Calu3 (cell line): ENCODE data around the gene SMIM43. TPM values are rescaled to one million over a fixed set of nuclear protein-coding genes. Genes with fewer than 3 reads are reported as not detected.

Source experiments
- BruUV-seq: library from RNA; stranded (reverse); fragments of 400-500 nt; replicated peaks from 2 replicates; lab custom pipeline; 2021; lab: Mats Ljungman, UMichigan
- CTCF ChIA-PET: fragments of 300-600 bp; sonication (Branson Sonifier 250); formaldehyde crosslinking; loops from one replicate; lab custom pipeline; 2022; ENCODE audit warnings: antibody characterized with exemption; lab: Charles Lee
- DNase-seq: peaks from one replicate; pipeline ENCODE4 v3.0.0; 2022
- H3K27ac Mint-ChIP-seq: one replicate; pipeline ENCODE4 v1.8.0; 2022; ENCODE audit warnings: mixed read lengths; ENCODE audit not compliant: unreplicated experiment
- H3K27me3 Mint-ChIP-seq: one replicate; pipeline ENCODE4 v1.8.0; 2022; ENCODE audit warnings: mixed read lengths; ENCODE audit not compliant: unreplicated experiment
- H3K36me3 Mint-ChIP-seq: one replicate; pipeline ENCODE4 v1.8.0; 2022; ENCODE audit warnings: mild to moderate bottlenecking, moderate library complexity, mixed read lengths; ENCODE audit not compliant: insufficient read depth, unreplicated experiment
- H3K4me1 Mint-ChIP-seq: one replicate; pipeline ENCODE4 v1.8.0; 2022; ENCODE audit warnings: mild to moderate bottlenecking, low read depth, mixed read lengths; ENCODE audit not compliant: unreplicated experiment
- H3K4me3 Mint-ChIP-seq: one replicate; pipeline ENCODE4 v1.8.0; 2022; ENCODE audit warnings: mild to moderate bottlenecking, low read depth, moderate library complexity, mixed read lengths; ENCODE audit not compliant: unreplicated experiment
- H3K9me3 Mint-ChIP-seq: one replicate; pipeline ENCODE4 v1.8.0; 2022; ENCODE audit warnings: low read depth, mixed read lengths; ENCODE audit not compliant: unreplicated experiment
- CTCF ChIP-seq: fragments of 200-600 bp; IDR thresholded peaks from one replicate; pipeline ENCODE4 v1.8.0; 2022; ENCODE audit warnings: antibody characterized with exemption; ENCODE audit not compliant: unreplicated experiment
- intact Hi-C: fragments of 100-400 bp; cut with micrococcal nuclease; formaldehyde crosslinking; loops from one replicate; pipeline ENCODE4 v1.10.0; 2022; ENCODE audit not compliant: unreplicated experiment
- total RNA-seq: library from RNA; stranded (reverse); gene quantifications from 2 replicates; pipeline ENCODE4 v1.2.3, GENCODE V29; 2022

Gene SMIM43
- total RNA-seq, 1 experiment from 2014 or later, result not detected

- no peaks in the 10 kb centered on the region for H3K36me3 Mint-ChIP-seq
- H3K9me3 Mint-ChIP-seq, result no peaks in the 10 kb centered on the region
- CTCF ChIA-PET, result interaction anchor here (0.6 to 1.1 kb wide), 2 partner anchors 88 to 587 kb away, joined by 3 to 4 read pairs; no protein-coding TSS in a partner anchor
- no TSS peak for BruUV-seq
- intact Hi-C loops, result no loop called here
- H3K4me3 Mint-ChIP-seq, result no peak overlapping the region
- no peak for TF ChIP-seq CTCF
- no peaks in the 10 kb centered on the region for H3K27me3 Mint-ChIP-seq
- peaks cover 20% of the 10 kb centered on the region for H3K4me1 Mint-ChIP-seq
- no peak overlapping the region for H3K27ac Mint-ChIP-seq
- DNase-seq, result no peak
Measured at GRCh38 chr4:121784401-121784800, 19.4 kb upstream of the SMIM43 start.

GRCh38 chr4:121783210-121783609 is 18.2 kb upstream of the SMIM43 start:
- DNase-seq, result no peak
- intact Hi-C loops, result no loop called here
- no peaks in the 10 kb centered on the region for H3K9me3 Mint-ChIP-seq
- no peak for TF ChIP-seq CTCF
- no peaks in the 10 kb centered on the region for H3K36me3 Mint-ChIP-seq
- no peak overlapping the region for H3K4me3 Mint-ChIP-seq
- H3K27me3 Mint-ChIP-seq, result no peaks in the 10 kb centered on the region
- BruUV-seq, result no TSS peak
- peaks cover 16% of the 10 kb centered on the region for H3K4me1 Mint-ChIP-seq
- CTCF ChIA-PET, result no interaction called here
- H3K27ac Mint-ChIP-seq, result no peak overlapping the region

- intact Hi-C loops, result no loop called here
- CTCF ChIA-PET, result no interaction called here
- no peak for DNase-seq
- Mint-ChIP-seq H3K4me1 (no peaks in the 10 kb centered on the region), H3K27ac (no peak overlapping the region), H3K4me3 (no peak overlapping the region), H3K36me3 (no peaks in the 10 kb centered on the region), H3K27me3 (no peaks in the 10 kb centered on the region), H3K9me3 (no peaks in the 10 kb centered on the region)
- BruUV-seq, result no TSS peak
- no peak for TF ChIP-seq CTCF
Measured at GRCh38 chr4:121778991-121779628, 14.1 kb upstream of the SMIM43 start.

GRCh38 chr4:121777625-121778024 is 12.7 kb upstream of the SMIM43 start:
- Mint-ChIP-seq H3K27me3 (no peaks in the 10 kb centered on the region), H3K36me3 (no peaks in the 10 kb centered on the region), H3K4me3 (no peak overlapping the region), H3K9me3 (no peaks in the 10 kb centered on the region), H3K27ac (no peak overlapping the region), H3K4me1 (no peaks in the 10 kb centered on the region)
- intact Hi-C loops, result no loop called here
- CTCF ChIA-PET, result no interaction called here
- no peak for DNase-seq
- no TSS peak for BruUV-seq
- no peak for TF ChIP-seq CTCF
